HepG2 (cell line): Measurements from ENCODE around the gene STARD13. TPM values are rescaled to one million over a fixed set of nuclear protein-coding genes. Genes with fewer than 3 reads are reported as not detected.

Experiments used
- ATF5 ChIP-seq: sonication (generic); formaldehyde crosslinking; IDR thresholded peaks from 2 replicates; pipeline ENCODE4 v1.4.0; 2020; ENCODE audit warnings: mild to moderate bottlenecking, low read depth, missing genetic modification reagents
- BCL6 ChIP-seq: IDR thresholded peaks from 2 replicates; pipeline ENCODE4 v1.6.1; 2016; ENCODE audit warnings: missing genetic modification reagents, missing compliant biosample characterization
- CREB1 ChIP-seq, 2 experiments: fragments of 450-650 bp in 1 of 2; IDR thresholded peaks; 2 replicates each; pipeline ENCODE4 v1.6.1; 2016 to 2017; ENCODE audit warnings: control low read depth in 1 of 2, mild to moderate bottlenecking in 1 of 2, missing compliant biosample characterization in 1 of 2, missing genetic modification characterization in 1 of 2
- FOXA3 ChIP-seq: IDR thresholded peaks from 2 replicates; pipeline ENCODE4 v1.6.1; 2016; ENCODE audit warnings: missing genetic modification reagents, missing compliant biosample characterization
- HNRNPLL ChIP-seq: fragments of 200-400 bp; formaldehyde crosslinking; IDR thresholded peaks from 2 replicates; pipeline ENCODE4 v1.6.1; 2017; ENCODE audit warnings: mild to moderate bottlenecking, low read depth, low read length; ENCODE audit not compliant: poor library complexity, severe bottlenecking
- KDM1A ChIP-seq: IDR thresholded peaks from 2 replicates; pipeline ENCODE4 v1.6.1; 2016; ENCODE audit warnings: missing compliant biosample characterization
- KDM6A ChIP-seq: IDR thresholded peaks from 2 replicates; pipeline ENCODE4 v1.6.1; 2016; ENCODE audit warnings: low read depth
- RBAK ChIP-seq: sonication (generic); formaldehyde crosslinking; IDR thresholded peaks from 2 replicates; pipeline ENCODE4 v1.5.1; 2020; ENCODE audit warnings: mild to moderate bottlenecking, missing genetic modification reagents
- RERE ChIP-seq: IDR thresholded peaks from 2 replicates; pipeline ENCODE4 v1.6.1; 2016; ENCODE audit warnings: low read depth, missing genetic modification reagents, missing compliant biosample characterization
- SAFB2 ChIP-seq: sonication (generic); formaldehyde crosslinking; IDR thresholded peaks from 2 replicates; pipeline ENCODE4 v1.5.1; 2020; ENCODE audit warnings: missing genetic modification reagents, low read depth, mild to moderate bottlenecking, borderline replicate concordance
- SNAPC5 ChIP-seq: sonication (generic); formaldehyde crosslinking; IDR thresholded peaks from 2 replicates; pipeline ENCODE4 v1.8.1; 2023; ENCODE audit warnings: mild to moderate bottlenecking, missing genetic modification reagents, borderline replicate concordance
- ZBTB14 ChIP-seq: sonication (generic); formaldehyde crosslinking; IDR thresholded peaks from 2 replicates; pipeline ENCODE4 v1.4.0; 2020; ENCODE audit warnings: missing genetic modification reagents
- ZFP82 ChIP-seq: sonication (generic); formaldehyde crosslinking; IDR thresholded peaks from 2 replicates; pipeline ENCODE4 v1.5.1; 2020; ENCODE audit warnings: mild to moderate bottlenecking, missing genetic modification reagents, borderline replicate concordance
- ZMYM4 ChIP-seq: sonication (generic); formaldehyde crosslinking; IDR thresholded peaks from 2 replicates; pipeline ENCODE4 v1.8.1; 2023; ENCODE audit warnings: mild to moderate bottlenecking, missing genetic modification reagents
- ZNF574 ChIP-seq: sonication (generic); formaldehyde crosslinking; IDR thresholded peaks from 2 replicates; pipeline ENCODE4 v1.4.0; 2020; ENCODE audit warnings: missing genetic modification reagents
- ZNF781 ChIP-seq: sonication (generic); formaldehyde crosslinking; IDR thresholded peaks from 2 replicates; pipeline ENCODE4 v1.5.1; 2020; ENCODE audit warnings: borderline replicate concordance, mild to moderate bottlenecking, missing genetic modification reagents; ENCODE audit errors: not compliant biosample characterization
- ZSCAN21 ChIP-seq: sonication (generic); formaldehyde crosslinking; IDR thresholded peaks from 2 replicates; pipeline ENCODE4 v1.8.0; 2022; ENCODE audit warnings: mild to moderate bottlenecking, missing genetic modification reagents, moderate library complexity, borderline replicate concordance
- ZSCAN22 ChIP-seq: sonication (generic); formaldehyde crosslinking; IDR thresholded peaks from 2 replicates; pipeline ENCODE4 v1.4.0; 2020; ENCODE audit warnings: mild to moderate bottlenecking, missing genetic modification reagents
- polyA plus RNA-seq, 8 experiments: library from polyadenylated mRNA; depleted of rRNA in 3 of 8; stranded (reverse) in 7 of 8; unstranded in 1 of 8; fragments of >200 nt; fragmentation: Illumina TruSeq in 4 of 8; extraction: Trizol in 4 of 8; gene quantifications; 2 replicates each; pipeline versions ENCODE4 v1.2.1 to v1.2.3, GENCODE V29; 2011 to 2016; ENCODE audit warnings: low read depth in 4 of 8, missing spikeins in 1 of 8, mixed read lengths in 1 of 8; ENCODE audit not compliant: insufficient read depth in 1 of 8
- total RNA-seq, 5 experiments: library from RNA; depleted of rRNA; stranded (reverse); fragments of >200 nt; fragmentation: Illumina TruSeq; extraction: Trizol; gene quantifications; 2 replicates each; pipeline ENCODE4 v1.2.3, GENCODE V29; 2016; ENCODE audit warnings: low read depth in 1 of 5

The STARD13 gene
- total and polyA plus RNA-seq, 2 of the 13 experiments (the other 11 are each of a cell fraction or from before 2014, with no cell fraction given), result 12.8 to 14.3 TPM

- TF ChIP-seq RERE (CRISPR knock-in tag), result peak; percentile 90
- no peak for TF ChIP-seq KDM1A (CRISPR knock-in tag)
- no peak for TF ChIP-seq HNRNPLL
- no peak for TF ChIP-seq CREB1 (IDR thresholded peaks at IDR 0.05)
- peak; percentile 83 for TF ChIP-seq CREB1 (CRISPR knock-in tag; IDR thresholded peaks at IDR 0.05)
- TF ChIP-seq SAFB2 (CRISPR knock-in tag), result no peak; the same call in 1 of the 2 replicates
- TF ChIP-seq ZSCAN21 (CRISPR knock-in tag), result peak; percentile 52; the same call in 1 of the 2 replicates
- TF ChIP-seq SNAPC5 (CRISPR knock-in tag), result no peak
- no peak; the same call in none of the 2 replicates for TF ChIP-seq ZNF574 (CRISPR knock-in tag)
- no peak for TF ChIP-seq RBAK (CRISPR knock-in tag)
- TF ChIP-seq FOXA3 (CRISPR knock-in tag), result peak; percentile 98
- TF ChIP-seq ATF5 (CRISPR knock-in tag), result no peak
- TF ChIP-seq ZFP82, result no peak
- TF ChIP-seq ZSCAN22 (CRISPR knock-in tag), result no peak
- TF ChIP-seq ZNF781 (CRISPR knock-in tag), result no peak
- TF ChIP-seq ZMYM4, result peak; percentile 89; the same call in 1 of the 2 replicates
- TF ChIP-seq BCL6 (CRISPR knock-in tag), result peak; percentile 98
- no peak for TF ChIP-seq ZBTB14
- peak; percentile 82 for TF ChIP-seq KDM6A (CRISPR knock-in tag)
Observed at GRCh38 chr13:33260168-33261098, 25.1 kb downstream of the STARD13 start (continued).
